Measurements from ENCODE around the gene RAB7B. TPM values are rescaled to one million over a fixed set of nuclear protein-coding genes. Genes with fewer than 3 reads are reported as not detected.

RAB7B gene
- total and polyA plus RNA-seq, 4 donors: 1.7 to 11.4 (median 5.2) TPM

DNA sequence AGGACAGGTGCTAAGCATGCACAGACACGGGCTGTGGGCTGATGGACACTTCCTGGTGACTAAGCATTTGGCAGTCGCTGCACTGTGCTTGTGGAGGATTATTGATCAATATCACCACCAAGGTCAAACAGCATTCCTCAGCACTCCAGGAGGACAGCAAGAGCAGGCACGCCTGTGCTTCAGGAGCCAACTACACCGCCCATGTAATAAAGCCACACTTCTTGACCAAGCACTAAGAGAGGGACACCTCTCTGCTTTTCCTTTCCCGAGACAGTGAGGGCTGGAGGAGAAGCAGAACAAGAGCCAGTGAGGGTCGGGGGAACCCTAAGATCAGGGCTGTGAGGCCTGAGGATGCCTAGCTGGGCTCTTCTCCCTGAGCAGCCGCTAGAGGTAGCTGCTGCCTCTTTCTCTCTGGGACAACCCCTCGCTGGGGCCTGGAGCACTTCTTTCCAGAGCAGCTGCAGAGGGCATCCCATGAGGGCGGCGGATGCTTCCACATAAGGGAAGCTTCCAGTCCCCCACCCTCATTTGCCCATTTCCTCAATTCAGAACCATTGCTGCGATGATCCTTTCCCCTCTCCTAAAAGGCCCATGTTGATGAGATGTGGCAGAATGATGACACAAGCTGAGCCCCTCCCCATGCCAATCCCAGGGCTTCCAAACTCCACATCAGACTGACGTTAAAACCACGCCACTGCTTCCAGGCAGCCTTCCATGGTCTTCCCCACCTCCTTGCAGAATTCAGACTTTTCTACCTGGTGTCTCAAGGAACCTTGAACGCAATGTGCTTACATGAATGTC, 19.1 kb downstream of the RAB7B start:
- Histone ChIP-seq H3K27me3 (ENCODE audit: control insufficient read depth in 1 of 2, insufficient read depth in 2 of 2, low read length in 1 of 2) (no peaks in the 10 kb centered on the region), H3K4me1 (ENCODE audit: control insufficient read depth in 1 of 2, insufficient read depth in 2 of 2, low read length in 2 of 2) (no peaks in the 10 kb centered on the region), H3K27ac (ENCODE audit: low read depth in 1 of 2, low read length in 2 of 2) (no peak overlapping the region), H3K4me3 (ENCODE audit: low read length in 2 of 2) (no peak overlapping the region), H3K36me3 (ENCODE audit: control insufficient read depth in 1 of 2, insufficient read depth in 2 of 2, low read length in 1 of 2) (no peaks in the 10 kb centered on the region), H3K9me3 (ENCODE audit: control insufficient read depth, low read length) (no peaks in the 10 kb centered on the region)
- DNase-seq (peak; percentile 81 to 83), ATAC-seq (ENCODE audit: low FRiP score) (peak; percentile 60)
- WGBS, 2 donors: 63 to 69% methylated on average over 13 to 14 of the region's 14 CpGs
- intact Hi-C loops (cut with DNase I): loop anchor here (1.0 to 5.0 kb wide), 3 partner anchors 122 to 172 kb away; partner anchors contain the start of gene SLC41A1 (in 1 of the 2)

- WGBS, 2 donors: 92 to 99% methylated on average over 1 of the region's 1 CpG
- no peaks in the 10 kb centered on the region for H3K9me3 ChIP-seq (ENCODE audit: control insufficient read depth, low read length)
- intact Hi-C loops (cut with DNase I): loop anchor here (5.0 kb wide), 2 partner anchors 126 to 169 kb away; partner anchors contain the start of gene SLC41A1 (in 1 of the 2)
These were observed 21.9 kb downstream of the RAB7B start for GRCh38 chr1:205981257-205981656.

GRCh38 chr1:205980237-205980870, 22.8 kb downstream of the RAB7B start:
- no peak for ATAC-seq (ENCODE audit: low FRiP score)
- Histone ChIP-seq H3K9me3 (ENCODE audit: control insufficient read depth, low read length) (no peaks in the 10 kb centered on the region), H3K27ac (ENCODE audit: low read depth in 1 of 2, low read length in 2 of 2) (no peak overlapping the region), H3K4me1 (ENCODE audit: control insufficient read depth in 1 of 2, insufficient read depth in 2 of 2, low read length in 2 of 2) (no peaks in the 10 kb centered on the region), H3K36me3 (ENCODE audit: control insufficient read depth in 1 of 2, insufficient read depth in 2 of 2, low read length in 1 of 2) (no peaks in the 10 kb centered on the region), H3K4me3 (ENCODE audit: low read length in 2 of 2) (no peak overlapping the region), H3K27me3 (ENCODE audit: control insufficient read depth in 1 of 2, insufficient read depth in 2 of 2, low read length in 1 of 2) (no peaks in the 10 kb centered on the region)
- DNase-seq: peak in 1 of 2 donors; percentile 7
- WGBS, 2 donors: 63 to 74% methylated on average over 3 of the region's 3 CpGs
- intact Hi-C loops (cut with DNase I): loop anchor here (5.0 kb wide), 2 partner anchors 127 to 168 kb away; partner anchors contain the start of gene SLC41A1 (in 1 of the 2)

More at GRCh38 chr1:205981257-205981656, 21.9 kb downstream of the RAB7B start:
- DNase-seq (no peak), ATAC-seq (ENCODE audit: low FRiP score) (no peak)
- no peak overlapping the region for H3K27ac ChIP-seq (ENCODE audit: low read depth in 1 of 2, low read length in 2 of 2)
- no peaks in the 10 kb centered on the region for H3K27me3 ChIP-seq (ENCODE audit: control insufficient read depth in 1 of 2, insufficient read depth in 2 of 2, low read length in 1 of 2)
- H3K36me3 ChIP-seq (ENCODE audit: control insufficient read depth in 1 of 2, insufficient read depth in 2 of 2, low read length in 1 of 2): no peaks in the 10 kb centered on the region
- no peaks in the 10 kb centered on the region for H3K4me1 ChIP-seq (ENCODE audit: control insufficient read depth in 1 of 2, insufficient read depth in 2 of 2, low read length in 2 of 2)
- H3K4me3 ChIP-seq (ENCODE audit: low read length in 2 of 2): no peak overlapping the region

DNA sequence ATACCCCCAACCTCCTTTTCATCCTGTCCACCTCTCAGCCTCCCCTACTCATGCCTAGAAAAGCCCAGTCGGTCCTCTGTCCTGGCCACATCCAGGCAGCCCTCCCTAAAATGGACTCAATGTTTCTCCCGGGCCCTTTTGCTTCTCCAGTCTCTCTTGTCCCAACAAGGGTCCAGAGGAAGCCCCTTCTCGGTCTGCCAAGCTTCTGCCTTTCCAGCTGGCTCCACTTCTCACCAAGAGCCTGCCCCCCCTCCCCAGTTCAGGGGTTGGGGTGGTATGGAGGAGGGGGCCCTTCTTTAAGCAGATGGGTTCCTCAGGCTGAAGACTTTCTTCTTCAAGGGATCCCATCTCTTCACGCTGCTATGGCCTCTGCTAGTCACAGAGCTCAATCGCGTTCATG, 23.9 kb downstream of the RAB7B start:
- no peak for ATAC-seq (ENCODE audit: low FRiP score)
- WGBS, 2 donors: 73 to 79% methylated on average over 6 of the region's 6 CpGs
- intact Hi-C loops (cut with DNase I): loop anchor here (2.0 to 10.0 kb wide), 4 partner anchors 42 to 317 kb away; no protein-coding TSS in a partner anchor

GRCh38 chr1:205978676-205979075, 24.5 kb downstream of the RAB7B start:
- H3K27ac ChIP-seq (ENCODE audit: low read depth in 1 of 2, low read length in 2 of 2): no peak overlapping the region
- no peaks in the 10 kb centered on the region for H3K27me3 ChIP-seq (ENCODE audit: control insufficient read depth in 1 of 2, insufficient read depth in 2 of 2, low read length in 1 of 2)
- WGBS, 2 donors: 84 to 87% methylated on average over 7 of the region's 7 CpGs
- no peak overlapping the region for H3K4me3 ChIP-seq (ENCODE audit: low read length in 2 of 2)
- no peaks in the 10 kb centered on the region for H3K9me3 ChIP-seq (ENCODE audit: control insufficient read depth, low read length)
- H3K4me1 ChIP-seq (ENCODE audit: control insufficient read depth in 1 of 2, insufficient read depth in 2 of 2, low read length in 2 of 2): no peaks in the 10 kb centered on the region
- no peaks in the 10 kb centered on the region for H3K36me3 ChIP-seq (ENCODE audit: control insufficient read depth in 1 of 2, insufficient read depth in 2 of 2, low read length in 1 of 2)
- DNase-seq: no peak
- intact Hi-C loops (cut with DNase I): loop anchor here (2.0 to 10.0 kb wide), 4 partner anchors 41 to 316 kb away; no protein-coding TSS in a partner anchor
- no peak for ATAC-seq (ENCODE audit: low FRiP score)

More for the DNA sequence above, 23.9 kb downstream of the RAB7B start:
- Histone ChIP-seq H3K4me1 (ENCODE audit: control insufficient read depth in 1 of 2, insufficient read depth in 2 of 2, low read length in 2 of 2) (no peaks in the 10 kb centered on the region), H3K9me3 (ENCODE audit: control insufficient read depth, low read length) (no peaks in the 10 kb centered on the region), H3K27ac (ENCODE audit: low read depth in 1 of 2, low read length in 2 of 2) (no peak overlapping the region), H3K27me3 (ENCODE audit: control insufficient read depth in 1 of 2, insufficient read depth in 2 of 2, low read length in 1 of 2) (no peaks in the 10 kb centered on the region), H3K36me3 (ENCODE audit: control insufficient read depth in 1 of 2, insufficient read depth in 2 of 2, low read length in 1 of 2) (no peaks in the 10 kb centered on the region), H3K4me3 (ENCODE audit: low read length in 2 of 2) (no peak overlapping the region)
- DNase-seq: no peak

DNA sequence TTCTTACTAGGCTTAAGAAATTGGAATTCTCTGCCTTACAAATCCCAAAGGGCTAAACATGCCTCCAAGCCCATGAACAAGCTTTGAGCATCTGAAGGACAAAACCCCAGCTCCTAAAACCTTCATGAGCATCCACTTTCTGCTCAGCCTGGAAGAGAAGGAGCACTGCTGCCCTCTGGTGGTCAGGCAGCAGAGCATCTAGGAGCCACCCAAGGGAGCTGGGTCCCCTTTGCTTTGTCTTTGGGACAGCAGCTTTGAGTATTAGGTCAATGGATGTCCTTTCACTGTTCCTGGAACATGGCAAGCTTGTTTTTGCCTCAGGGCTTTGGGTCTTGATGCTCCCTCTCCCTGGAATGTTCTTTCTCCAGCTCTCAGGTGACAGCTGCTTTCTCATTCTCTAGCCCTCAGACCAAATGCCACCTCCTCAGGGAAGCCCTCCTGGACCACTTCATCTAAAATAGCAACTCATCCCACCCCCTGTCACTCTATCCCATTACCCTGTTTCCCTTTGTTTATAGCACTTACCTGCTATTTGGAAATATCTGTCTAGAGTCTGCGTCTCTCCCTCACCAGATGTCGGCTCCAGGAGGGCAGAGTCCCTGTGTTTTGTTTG, 25.7 kb downstream of the RAB7B start:
- intact Hi-C loops (cut with DNase I): loop anchor here (1.0 to 10.0 kb wide), 6 partner anchors 40 to 315 kb away; no protein-coding TSS in a partner anchor
- 96 to 98% methylated on average over 2 of the region's 2 CpGs for WGBS, 2 donors
- no peak overlapping the region for H3K27ac ChIP-seq (ENCODE audit: low read depth in 1 of 2, low read length in 2 of 2)

DNA sequence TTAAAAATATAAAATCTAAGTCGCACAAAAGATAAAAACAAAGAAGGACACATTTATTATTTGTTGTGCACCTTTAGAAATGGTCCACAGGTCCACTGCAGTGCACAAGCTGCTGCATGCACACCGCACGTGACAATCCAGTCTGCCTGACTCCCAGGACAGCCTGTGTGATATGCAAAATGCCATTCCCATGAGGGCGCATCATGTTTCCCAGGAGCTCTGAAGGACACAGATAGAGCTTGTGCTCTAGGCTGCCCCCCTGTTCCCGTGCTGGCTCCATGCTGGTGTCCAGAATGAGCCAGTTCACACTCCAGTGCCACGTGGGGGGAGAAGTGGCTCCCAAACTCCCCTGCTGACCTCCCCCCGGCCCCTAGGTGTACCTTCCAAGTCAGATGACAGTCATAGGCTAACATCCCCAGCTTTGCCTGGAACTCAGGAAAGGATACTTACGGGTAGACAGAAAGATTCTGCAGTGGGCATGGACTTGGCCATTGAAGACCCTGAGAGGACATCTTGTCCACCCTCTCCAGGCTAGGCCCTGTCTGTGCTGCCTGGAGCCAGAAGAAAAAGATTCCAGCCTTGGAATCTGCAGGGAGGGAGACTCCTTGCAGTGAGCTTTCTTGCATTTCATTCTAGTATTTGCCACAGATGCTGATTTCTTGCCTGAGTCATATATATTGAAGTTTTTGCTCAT, 26.3 kb downstream of the RAB7B start:
- 51 to 57% methylated on average over 8 of the region's 8 CpGs for WGBS, 2 donors
- no peak overlapping the region for H3K27ac ChIP-seq (ENCODE audit: low read depth in 1 of 2, low read length in 2 of 2)
- intact Hi-C loops (cut with DNase I): loop anchor here (1.0 to 10.0 kb wide), 5 partner anchors 40 to 315 kb away; no protein-coding TSS in a partner anchor
- no peaks in the 10 kb centered on the region for H3K9me3 ChIP-seq (ENCODE audit: control insufficient read depth, low read length)
- DNase-seq (no peak), ATAC-seq (ENCODE audit: low FRiP score) (no peak)
- no peak overlapping the region for H3K4me3 ChIP-seq (ENCODE audit: low read length in 2 of 2)
- H3K4me1 ChIP-seq (ENCODE audit: control insufficient read depth in 1 of 2, insufficient read depth in 2 of 2, low read length in 2 of 2): no peaks in the 10 kb centered on the region
- H3K36me3 ChIP-seq (ENCODE audit: control insufficient read depth in 1 of 2, insufficient read depth in 2 of 2, low read length in 1 of 2): no peaks in the 10 kb centered on the region
- no peaks in the 10 kb centered on the region for H3K27me3 ChIP-seq (ENCODE audit: control insufficient read depth in 1 of 2, insufficient read depth in 2 of 2, low read length in 1 of 2)

More for the DNA sequence above, 25.7 kb downstream of the RAB7B start:
- Histone ChIP-seq H3K4me1 (ENCODE audit: control insufficient read depth in 1 of 2, insufficient read depth in 2 of 2, low read length in 2 of 2) (no peaks in the 10 kb centered on the region), H3K4me3 (ENCODE audit: low read length in 2 of 2) (no peak overlapping the region), H3K27me3 (ENCODE audit: control insufficient read depth in 1 of 2, insufficient read depth in 2 of 2, low read length in 1 of 2) (no peaks in the 10 kb centered on the region), H3K9me3 (ENCODE audit: control insufficient read depth, low read length) (no peaks in the 10 kb centered on the region), H3K36me3 (ENCODE audit: control insufficient read depth in 1 of 2, insufficient read depth in 2 of 2, low read length in 1 of 2) (no peaks in the 10 kb centered on the region)
- ATAC-seq (ENCODE audit: low FRiP score) (peak; percentile 87), DNase-seq (peak; percentile 83 to 93)

- H3K9me3 ChIP-seq (ENCODE audit: control insufficient read depth, low read length): no peaks in the 10 kb centered on the region
- intact Hi-C loops (cut with DNase I): loop anchor here (5.0 to 10.0 kb wide), 3 partner anchors 39 to 314 kb away; no protein-coding TSS in a partner anchor
- H3K27ac ChIP-seq (ENCODE audit: low read depth in 1 of 2, low read length in 2 of 2): no peak overlapping the region
- no peaks in the 10 kb centered on the region for H3K36me3 ChIP-seq (ENCODE audit: control insufficient read depth in 1 of 2, insufficient read depth in 2 of 2, low read length in 1 of 2)
- no peaks in the 10 kb centered on the region for H3K27me3 ChIP-seq (ENCODE audit: control insufficient read depth in 1 of 2, insufficient read depth in 2 of 2, low read length in 1 of 2)
- H3K4me1 ChIP-seq (ENCODE audit: control insufficient read depth in 1 of 2, insufficient read depth in 2 of 2, low read length in 2 of 2): no peaks in the 10 kb centered on the region
- no peak overlapping the region for H3K4me3 ChIP-seq (ENCODE audit: low read length in 2 of 2)
- ATAC-seq (ENCODE audit: low FRiP score) (no peak), DNase-seq (no peak)
- WGBS, 2 donors: 54 to 66% methylated on average over 4 of the region's 4 CpGs
These were observed 27.2 kb downstream of the RAB7B start for GRCh38 chr1:205976036-205976435.
